RWPE1 (cell line): ENCODE results near the gene CLDN15.

Experiments used
- CTCF ChIA-PET: fragments of 350-600 bp; sonication (Branson Sonifier 250); formaldehyde crosslinking; extraction: SDS; loops from one replicate; lab custom pipeline; 2021; lab: Yijun Ruan, JAX
- POLR2A ChIA-PET: fragments of 400-600 bp; formaldehyde crosslinking; extraction: SDS; loops from one replicate; lab custom pipeline; 2020; ENCODE audit warnings: antibody characterized with exemption; ENCODE audit not compliant: low non-redundant PET; lab: Yijun Ruan, JAX
- DNase-seq: peaks from one replicate; pipeline ENCODE4 v3.0.0; 2012; ENCODE audit warnings: low spot score
- H3K27ac ChIP-seq: fragments of 450-650 bp; 2 replicates; pipeline ENCODE4 v1.5.1; 2017
- CTCF ChIP-seq: fragments of 450-650 bp; conservative IDR thresholded peaks from 2 replicates; pipeline ENCODE4 v1.5.1; 2017; ENCODE audit warnings: low read depth, mild to moderate bottlenecking

The CLDN15 gene

GRCh38 chr7:101240226-101241014 lies 2.8 kb upstream of the CLDN15 start:
- TF ChIP-seq CTCF: no peak
- ChIA-PET CTCF (interaction anchor here (0.7 kb wide), 1 partner anchor 23 kb away, joined by 3 read pairs; the partner anchor contains the start of gene PLOD3), POLR2A (no interaction called here)
- no peak for DNase-seq
- H3K27ac ChIP-seq: peak overlapping the region; percentile 65

GRCh38 chr7:101239951-101240220 lies 2.3 kb upstream of the CLDN15 start:
- no peak for DNase-seq
- ChIA-PET POLR2A (no interaction called here), CTCF (no interaction called here)
- no peak for TF ChIP-seq CTCF
- no peak overlapping the region; the same call in 1 of the 2 replicates for H3K27ac ChIP-seq

- peak overlapping the region; percentile 36 for H3K27ac ChIP-seq
- CTCF ChIA-PET: no interaction called here
- TF ChIP-seq CTCF: no peak
- POLR2A ChIA-PET: no interaction called here
- no peak for DNase-seq
These were observed 1.8 kb upstream of the CLDN15 start for GRCh38 chr7:101239191-101239950.

- peak overlapping the region; percentile 36 for H3K27ac ChIP-seq
- DNase-seq: no peak
- no peak for TF ChIP-seq CTCF
- POLR2A ChIA-PET: interaction anchor here (1.3 kb wide), 1 partner anchor 21 kb away, joined by 5 read pairs; the partner anchor contains the start of genes PLOD3 and ZNHIT1
- CTCF ChIA-PET: no interaction called here
These were observed 902 bp upstream of the CLDN15 start for GRCh38 chr7:101238226-101239182.

- ChIA-PET POLR2A (interaction anchor here (0.6 kb wide), 1 partner anchor 17 kb away, joined by 6 read pairs; no protein-coding TSS in a partner anchor), CTCF (interaction anchor here (1.1 to 2.5 kb wide), 2 partner anchors 8 to 44 kb away, joined by 7 to 12 read pairs; partner anchors contain the start of gene FIS1)
- no peak for TF ChIP-seq CTCF
- DNase-seq: no peak
- peak overlapping the region; percentile 24 for H3K27ac ChIP-seq
These were observed 1.2 kb downstream of the CLDN15 start for GRCh38 chr7:101236292-101236835.
